OCI-LY3 (cell line): ENCODE data around the gene GNB5.

Source experiments
- H2AFZ ChIP-seq: fragments of 200-600, 300-600 bp; shearing (Covaris generic); 2 replicates; pipeline ENCODE4 v1.6.0; 2014; ENCODE audit warnings: antibody characterized with exemption, low read depth, low read length
- H3K27ac ChIP-seq: fragments of 200-600, 300-600 bp; sonication (generic); 2 replicates; pipeline ENCODE4 v1.5.1; 2014; ENCODE audit warnings: mild to moderate bottlenecking, low read length, moderate library complexity, mixed read lengths
- H3K27me3 ChIP-seq: fragments of 200-600, 300-600 bp; sonication (generic); 2 replicates; pipeline ENCODE4 v1.6.1; 2014; ENCODE audit warnings: low read depth, low read length, mixed read lengths
- H3K36me3 ChIP-seq: fragments of 200-600, 300-600 bp; sonication (generic); replicated peaks from 2 replicates; pipeline ENCODE3; 2014; ENCODE audit warnings: low read depth, low read length, mixed read lengths
- H3K4me1 ChIP-seq: fragments of 300-600, 200-600 bp; sonication (generic); 2 replicates; pipeline ENCODE4 v1.6.1; 2014; ENCODE audit warnings: low read length, mixed read lengths
- H3K4me2 ChIP-seq: fragments of 200-600, 300-600 bp; sonication (generic); 2 replicates; pipeline ENCODE4 v1.6.1; 2014; ENCODE audit warnings: low read length, mixed read lengths
- H3K4me3 ChIP-seq: fragments of 300-600, 200-600 bp; sonication (generic); 2 replicates; pipeline ENCODE4 v1.5.1; 2014; ENCODE audit warnings: antibody characterized with exemption, mild to moderate bottlenecking, low read length, moderate library complexity
- H3K79me2 ChIP-seq: fragments of 300-600, 200-600 bp; shearing (Covaris generic); 2 replicates; pipeline ENCODE4 v1.6.1; 2014; ENCODE audit warnings: mild to moderate bottlenecking, low read length, mixed read lengths
- H3K9ac ChIP-seq: fragments of 300-600, 200-600 bp; shearing (Covaris generic); 2 replicates; pipeline ENCODE4 v1.6.0; 2014; ENCODE audit warnings: mild to moderate bottlenecking, low read length, moderate library complexity
- H3K9me3 ChIP-seq: fragments of 200-600, 300-600 bp; shearing (Covaris generic); 2 replicates; pipeline ENCODE4 v1.6.1; 2014; ENCODE audit warnings: low read length, mixed read lengths; ENCODE audit not compliant: insufficient read depth
- H4K20me1 ChIP-seq: fragments of 200-600, 300-600 bp; sonication (generic); 2 replicates; pipeline ENCODE4 v1.6.1; 2016; ENCODE audit warnings: low read length, mixed read lengths; ENCODE audit not compliant: insufficient read depth
- EZH2phosphoT487 ChIP-seq: fragments of 200-600 bp; shearing (Covaris generic); IDR thresholded peaks from 2 replicates; pipeline ENCODE4 v1.6.1; 2018; ENCODE audit warnings: antibody characterized with exemption, mixed run types, low read depth
- TF ChIP-seq, protein P1 (sequence below): fragments of 200-600, 300-600 bp; sonication (generic); IDR thresholded peaks from 2 replicates; pipeline ENCODE4 v1.5.1; 2014; ENCODE audit warnings: antibody characterized with exemption, low read length, low read depth

GNB5 gene

DNA sequence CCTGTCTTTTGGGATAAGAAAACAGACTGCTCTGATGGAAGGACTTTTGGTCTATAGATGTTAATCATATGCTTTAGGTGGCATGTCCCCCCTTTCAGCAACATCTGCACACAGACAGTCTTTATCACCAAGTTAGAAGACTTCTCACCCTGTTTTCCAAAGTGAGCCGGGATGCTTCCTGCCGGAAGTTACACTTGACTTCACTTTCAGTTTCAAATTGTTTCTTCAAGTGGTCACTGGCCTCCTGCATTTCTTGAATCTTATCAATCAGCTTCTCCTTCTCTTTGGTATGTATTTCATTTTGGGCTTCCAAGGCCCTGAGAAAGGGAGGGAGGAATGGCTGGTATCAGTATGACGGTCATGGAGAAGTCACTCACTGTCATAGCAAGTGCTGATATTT is 27.2 kb upstream of the GNB5 start:
- no peak overlapping the region for H3K9ac ChIP-seq
- H3K36me3 ChIP-seq = no peaks in the 10 kb centered on the region
- no peak for TF ChIP-seq EZH2phosphoT487
- TF ChIP-seq, protein P1, sequence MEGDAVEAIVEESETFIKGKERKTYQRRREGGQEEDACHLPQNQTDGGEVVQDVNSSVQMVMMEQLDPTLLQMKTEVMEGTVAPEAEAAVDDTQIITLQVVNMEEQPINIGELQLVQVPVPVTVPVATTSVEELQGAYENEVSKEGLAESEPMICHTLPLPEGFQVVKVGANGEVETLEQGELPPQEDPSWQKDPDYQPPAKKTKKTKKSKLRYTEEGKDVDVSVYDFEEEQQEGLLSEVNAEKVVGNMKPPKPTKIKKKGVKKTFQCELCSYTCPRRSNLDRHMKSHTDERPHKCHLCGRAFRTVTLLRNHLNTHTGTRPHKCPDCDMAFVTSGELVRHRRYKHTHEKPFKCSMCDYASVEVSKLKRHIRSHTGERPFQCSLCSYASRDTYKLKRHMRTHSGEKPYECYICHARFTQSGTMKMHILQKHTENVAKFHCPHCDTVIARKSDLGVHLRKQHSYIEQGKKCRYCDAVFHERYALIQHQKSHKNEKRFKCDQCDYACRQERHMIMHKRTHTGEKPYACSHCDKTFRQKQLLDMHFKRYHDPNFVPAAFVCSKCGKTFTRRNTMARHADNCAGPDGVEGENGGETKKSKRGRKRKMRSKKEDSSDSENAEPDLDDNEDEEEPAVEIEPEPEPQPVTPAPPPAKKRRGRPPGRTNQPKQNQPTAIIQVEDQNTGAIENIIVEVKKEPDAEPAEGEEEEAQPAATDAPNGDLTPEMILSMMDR = no peak
- H3K27ac ChIP-seq = no peak overlapping the region
- no peak overlapping the region for H2AFZ ChIP-seq
- H3K4me1 ChIP-seq = peaks cover 57% of the 10 kb centered on the region
- H3K4me3 ChIP-seq = no peak overlapping the region
- no peaks in the 10 kb centered on the region for H3K79me2 ChIP-seq
- no peaks in the 10 kb centered on the region for H4K20me1 ChIP-seq
- no peaks in the 10 kb centered on the region for H3K27me3 ChIP-seq
- H3K9me3 ChIP-seq = no peaks in the 10 kb centered on the region
- H3K4me2 ChIP-seq = no peak overlapping the region

DNA sequence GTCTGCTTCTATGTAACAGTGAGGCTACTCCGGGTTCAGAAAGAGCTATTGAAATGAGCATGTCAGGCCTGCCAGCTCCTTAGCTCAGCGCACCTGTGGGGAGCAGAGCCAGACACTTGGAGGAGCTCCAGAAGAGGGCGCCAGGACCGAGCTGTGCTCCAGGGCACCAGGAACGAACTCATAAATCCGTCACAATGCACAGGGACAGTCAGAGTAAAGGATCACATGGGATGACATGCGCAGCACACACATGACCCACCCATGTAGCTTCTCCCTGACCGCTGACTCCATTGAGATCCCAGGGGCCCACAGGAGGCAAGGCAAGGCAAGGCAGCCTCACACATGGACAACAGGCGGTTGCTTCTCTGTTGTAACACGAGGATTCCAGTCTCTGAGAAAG is 26.0 kb upstream of the GNB5 start:
- no peaks in the 10 kb centered on the region for H3K27me3 ChIP-seq
- H3K36me3 ChIP-seq = no peaks in the 10 kb centered on the region
- no peak for TF ChIP-seq EZH2phosphoT487
- TF ChIP-seq, protein P1 = peak; percentile 88
- H3K9ac ChIP-seq = peak overlapping the region; percentile 38; the same call in 1 of the 2 replicates
- peak overlapping the region; percentile 29; the same call in 1 of the 2 replicates for H3K4me3 ChIP-seq
- no peak overlapping the region for H3K27ac ChIP-seq
- H3K4me1 ChIP-seq = peaks cover 46% of the 10 kb centered on the region
- peak overlapping the region; percentile 65 for H3K4me2 ChIP-seq
- no peaks in the 10 kb centered on the region for H3K79me2 ChIP-seq
- H2AFZ ChIP-seq = peak overlapping the region; percentile 71
- H3K9me3 ChIP-seq = no peaks in the 10 kb centered on the region
- no peaks in the 10 kb centered on the region for H4K20me1 ChIP-seq

DNA sequence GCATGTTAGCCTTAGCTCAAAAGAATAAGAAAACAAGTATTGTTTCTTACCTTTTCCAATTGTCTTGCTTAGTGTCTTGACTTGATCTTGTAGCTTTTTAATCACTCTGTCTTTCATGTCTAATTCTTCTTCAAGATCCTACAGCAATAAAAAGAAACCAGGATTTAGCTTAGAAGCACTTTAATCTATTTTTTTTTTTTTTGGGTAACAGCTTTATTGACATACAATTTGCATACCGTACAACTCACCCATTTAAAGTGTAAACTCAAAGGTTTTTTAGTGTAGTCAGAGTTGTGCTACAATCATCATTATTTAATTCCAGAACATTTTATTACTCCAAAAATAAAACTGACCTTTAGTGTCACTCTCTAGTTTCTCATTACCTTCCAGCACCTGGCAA is 23.4 kb upstream of the GNB5 start:
- H3K36me3 ChIP-seq = no peaks in the 10 kb centered on the region
- no peaks in the 10 kb centered on the region for H3K27me3 ChIP-seq
- H3K4me2 ChIP-seq = no peak overlapping the region
- H3K9ac ChIP-seq = no peak overlapping the region
- TF ChIP-seq, protein P1 = no peak
- no peak for TF ChIP-seq EZH2phosphoT487
- H3K9me3 ChIP-seq = no peaks in the 10 kb centered on the region
- no peak overlapping the region for H3K4me3 ChIP-seq
- H3K4me1 ChIP-seq = peaks cover 23% of the 10 kb centered on the region
- H2AFZ ChIP-seq = no peak overlapping the region
- H3K79me2 ChIP-seq = no peaks in the 10 kb centered on the region
- H4K20me1 ChIP-seq = no peaks in the 10 kb centered on the region
- H3K27ac ChIP-seq = no peak overlapping the region

DNA sequence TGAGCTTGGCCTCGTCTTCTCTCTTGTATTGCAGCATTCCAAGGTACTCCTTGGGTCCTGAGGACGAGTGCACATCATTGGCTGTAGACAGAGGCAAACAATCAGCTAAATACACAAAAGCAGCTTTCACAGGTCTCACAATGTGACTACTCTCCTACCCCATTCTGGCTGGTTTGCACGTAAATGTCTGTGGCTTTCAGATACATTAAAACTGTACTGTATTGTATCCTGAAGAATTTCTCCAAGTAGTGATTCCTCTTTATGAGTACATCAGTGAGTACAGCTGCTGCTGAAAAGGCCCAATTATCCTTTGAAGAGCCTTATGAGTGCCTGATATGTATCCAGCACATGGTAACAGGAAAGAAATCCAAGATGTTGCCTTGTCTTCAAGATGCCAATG is 22.0 kb upstream of the GNB5 start:
- TF ChIP-seq, protein P1 = no peak
- TF ChIP-seq EZH2phosphoT487 = no peak
- Histone ChIP-seq H2AFZ (no peak overlapping the region), H3K4me2 (no peak overlapping the region), H3K27ac (no peak overlapping the region), H3K4me1 (peaks cover 17% of the 10 kb centered on the region), H3K36me3 (no peaks in the 10 kb centered on the region), H3K9me3 (no peaks in the 10 kb centered on the region), H4K20me1 (no peaks in the 10 kb centered on the region), H3K9ac (no peak overlapping the region), H3K27me3 (no peaks in the 10 kb centered on the region), H3K79me2 (no peaks in the 10 kb centered on the region), H3K4me3 (no peak overlapping the region)
